Prostate gland (tissue), 2 donors: ENCODE results near the gene RAB1B. TPM values are rescaled to one million over a fixed set of nuclear protein-coding genes. Genes with fewer than 3 reads are reported as not detected.
A peak's percentile ranks its signal among the peaks of the same experiment; 100 is the strongest.
"Not testable (repeated sequence)": the region's sequence is repeated elsewhere in the genome, so short reads cannot be mapped to it uniquely, and the experiment has no call there.

Experiments
- DNase-seq: peaks from one replicate; pipeline ENCODE4 v3.0.0-alpha.2; 2019; ENCODE audit warnings: low spot score
- H3K27ac ChIP-seq, 2 donors: fragments of 200-600 bp; sonication (generic); 2 replicates each; pipeline ENCODE4 v1.5.1; 2017 to 2019
- H3K27me3 ChIP-seq: fragments of 200-600 bp; sonication (generic); replicated peaks from 2 replicates; pipeline ENCODE4 v1.5.1; 2019; ENCODE audit not compliant: insufficient read depth
- H3K36me3 ChIP-seq, 2 donors: fragments of 200-600 bp; sonication (generic); 1 replicate in 1 of 2; 2 replicates in 1 of 2; pipeline versions ENCODE4 v1.5.1 to v1.8.1; 2017 to 2019
- H3K4me1 ChIP-seq: fragments of 200-600 bp; sonication (generic); replicated peaks from 2 replicates; pipeline ENCODE4 v1.5.1; 2019
- H3K4me3 ChIP-seq, 2 donors: fragments of 200-600 bp; sonication (generic); 2 replicates each; pipeline ENCODE4 v1.5.1; 2017 to 2019
- H3K9me3 ChIP-seq: fragments of 200-600 bp; sonication (generic); 2 replicates; pipeline ENCODE4 v1.5.1; 2017
- POLR2A ChIP-seq: fragments of 450-650 bp; IDR thresholded peaks from one replicate; pipeline ENCODE4 v1.6.1; 2016; ENCODE audit warnings: antibody characterized with exemption, mild to moderate bottlenecking
- POLR2AphosphoS5 ChIP-seq: sonication (generic); formaldehyde crosslinking; IDR thresholded peaks from one replicate; pipeline ENCODE4 v1.6.1; 2017; ENCODE audit warnings: antibody characterized with exemption
- WGBS: methylation state at CpG from one replicate; pipeline ENCODE4 v1.1.5; 2018; 5-methylcytosine and 5-hydroxymethylcytosine counted together
- intact Hi-C: fragments of 100-400 bp; cut with DNase I; formaldehyde crosslinking; loops from one replicate; pipeline ENCODE4 v1.14.2; 2022
- total RNA-seq, 2 donors: library from RNA; depleted of rRNA; stranded (reverse); fragments of >200 nt; gene quantifications; one replicate each; pipeline ENCODE4 v1.1.0, GENCODE V29; 2016
- TF ChIP-seq, protein P1 (sequence below), 4 experiments: fragments of 200-600 bp in 2 of 4; fragments of 450-650 bp in 2 of 4; sonication (generic) in 2 of 4; IDR thresholded peaks; 1 replicate in 3 of 4; 2 replicates in 1 of 4; pipeline ENCODE4 v1.5.1; 2016 to 2019; ENCODE audit warnings: antibody characterized with exemption in 4 of 4, mild to moderate bottlenecking in 2 of 4, moderate library complexity in 2 of 4

Gene RAB1B
- total RNA-seq, 2 donors from 2014 or later = 140 to 166 TPM

- WGBS = 86% methylated on average over 8 of the region's 8 CpGs
- Histone ChIP-seq H3K27me3 (no peaks in the 10 kb centered on the region), H3K36me3 (no peaks in the 10 kb centered on the region), H3K4me1 (no peaks in the 10 kb centered on the region), H3K4me3 (no peak overlapping the region), H3K9me3 (no peaks in the 10 kb centered on the region), H3K27ac (no peak overlapping the region)
- no peak for TF ChIP-seq POLR2A
- TF ChIP-seq POLR2AphosphoS5 = no peak
- TF ChIP-seq, protein P1, sequence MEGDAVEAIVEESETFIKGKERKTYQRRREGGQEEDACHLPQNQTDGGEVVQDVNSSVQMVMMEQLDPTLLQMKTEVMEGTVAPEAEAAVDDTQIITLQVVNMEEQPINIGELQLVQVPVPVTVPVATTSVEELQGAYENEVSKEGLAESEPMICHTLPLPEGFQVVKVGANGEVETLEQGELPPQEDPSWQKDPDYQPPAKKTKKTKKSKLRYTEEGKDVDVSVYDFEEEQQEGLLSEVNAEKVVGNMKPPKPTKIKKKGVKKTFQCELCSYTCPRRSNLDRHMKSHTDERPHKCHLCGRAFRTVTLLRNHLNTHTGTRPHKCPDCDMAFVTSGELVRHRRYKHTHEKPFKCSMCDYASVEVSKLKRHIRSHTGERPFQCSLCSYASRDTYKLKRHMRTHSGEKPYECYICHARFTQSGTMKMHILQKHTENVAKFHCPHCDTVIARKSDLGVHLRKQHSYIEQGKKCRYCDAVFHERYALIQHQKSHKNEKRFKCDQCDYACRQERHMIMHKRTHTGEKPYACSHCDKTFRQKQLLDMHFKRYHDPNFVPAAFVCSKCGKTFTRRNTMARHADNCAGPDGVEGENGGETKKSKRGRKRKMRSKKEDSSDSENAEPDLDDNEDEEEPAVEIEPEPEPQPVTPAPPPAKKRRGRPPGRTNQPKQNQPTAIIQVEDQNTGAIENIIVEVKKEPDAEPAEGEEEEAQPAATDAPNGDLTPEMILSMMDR (IDR thresholded peaks at IDR 0.05) = no peak
- DNase-seq = no peak
- intact Hi-C loops = loop anchor here (2.0 kb wide), 1 partner anchor 78 kb away; no protein-coding TSS in a partner anchor
These were observed 41.9 kb downstream of the RAB1B start for GRCh38 chr11:66310324-66310723.

GRCh38 chr11:66310803-66311440 lies 42.5 kb downstream of the RAB1B start:
- 87% methylated on average over 18 of the region's 18 CpGs for WGBS
- H3K4me1 ChIP-seq, H3K27me3 ChIP-seq, H3K36me3 ChIP-seq, DNase-seq, H3K4me3 ChIP-seq, H3K9me3 ChIP-seq: not testable (repeated sequence)
- H3K27ac ChIP-seq = peak overlapping the region in 1 of 2 donors; percentile 82
- intact Hi-C loops = loop anchor here (2.0 kb wide), 1 partner anchor 78 kb away; no protein-coding TSS in a partner anchor

DNA sequence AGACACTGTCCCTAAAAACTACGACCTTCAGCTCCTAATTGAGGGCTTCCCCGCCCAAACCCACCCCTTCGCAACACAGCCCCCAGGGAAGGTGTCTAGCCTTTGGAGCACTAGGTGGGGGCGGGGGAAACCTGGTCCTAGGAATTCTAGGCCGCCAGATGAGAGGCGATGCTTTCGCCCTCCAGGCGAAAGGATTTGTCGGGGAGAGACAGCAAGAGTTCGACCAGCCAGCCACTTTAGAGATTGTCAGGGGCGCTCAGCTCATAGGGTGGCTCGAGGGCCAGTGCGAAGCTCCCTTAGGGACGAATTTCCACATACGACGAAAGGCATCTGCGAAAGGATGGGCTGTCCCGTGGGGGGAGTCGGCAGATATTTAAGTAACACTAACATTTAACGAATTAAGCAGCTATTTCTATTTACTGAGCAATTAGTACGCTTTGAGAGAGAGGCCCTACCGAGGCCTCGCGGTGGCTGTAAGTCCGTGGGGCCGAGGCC lies 43.1 kb downstream of the RAB1B start:
- Histone ChIP-seq H3K9me3 (no peaks in the 10 kb centered on the region), H3K27me3 (no peaks in the 10 kb centered on the region), H3K36me3 (no peaks in the 10 kb centered on the region), H3K4me3 (peak overlapping the region; percentile 34 to 43), H3K4me1 (no peaks in the 10 kb centered on the region), H3K27ac (peak overlapping the region; percentile 82 to 87)
- 24% methylated on average over 26 of the region's 26 CpGs for WGBS
- intact Hi-C loops = loop anchor here (2.0 kb wide), 1 partner anchor 77 kb away; no protein-coding TSS in a partner anchor
- TF ChIP-seq POLR2A (no peak), POLR2AphosphoS5 (no peak)
- TF ChIP-seq, protein P1 (IDR thresholded peaks at IDR 0.05) = no peak
- no peak for DNase-seq

GRCh38 chr11:66311965-66312548 lies 43.6 kb downstream of the RAB1B start:
- TF ChIP-seq, protein P1 (IDR thresholded peaks at IDR 0.05) = peak; percentile 63 to 96 (median 90)
- peak; percentile 39 for TF ChIP-seq POLR2A
- peak; percentile 86 for TF ChIP-seq POLR2AphosphoS5
- under 1% methylated on average over 43 of the region's 44 CpGs for WGBS

GRCh38 chr11:66312549-66313320 lies 44.3 kb downstream of the RAB1B start:
- under 1% methylated on average over 44 of the region's 52 CpGs for WGBS
- Histone ChIP-seq H3K4me3 (peak overlapping the region; percentile 34 to 43), H3K9me3 (no peaks in the 10 kb centered on the region), H3K4me1 (no peaks in the 10 kb centered on the region), H3K27me3 (no peaks in the 10 kb centered on the region), H3K36me3 (no peaks in the 10 kb centered on the region), H3K27ac (peak overlapping the region; percentile 82 to 87)
- TF ChIP-seq POLR2A (peak; percentile 56), POLR2AphosphoS5 (peak; percentile 70)
- TF ChIP-seq, protein P1 (IDR thresholded peaks at IDR 0.05) = no peak
- intact Hi-C loops = loop anchor here (2.0 kb wide), 1 partner anchor 16 kb away; no protein-coding TSS in a partner anchor
- DNase-seq = peak; percentile 97

More at GRCh38 chr11:66311965-66312548, 43.6 kb downstream of the RAB1B start:
- no peaks in the 10 kb centered on the region for H3K4me1 ChIP-seq
- peak; percentile 95 for DNase-seq
- intact Hi-C loops = loop anchor here (2.0 kb wide), 2 partner anchors 17 to 77 kb away; no protein-coding TSS in a partner anchor
- H3K27ac ChIP-seq = peak overlapping the region; percentile 82 to 87
- no peaks in the 10 kb centered on the region for H3K27me3 ChIP-seq
- H3K9me3 ChIP-seq = no peaks in the 10 kb centered on the region
- H3K4me3 ChIP-seq = peak overlapping the region; percentile 34 to 43
- no peaks in the 10 kb centered on the region for H3K36me3 ChIP-seq
